ENCODE results near the gene CEBPE. TPM values are rescaled to one million over a fixed set of nuclear protein-coding genes. Genes with fewer than 3 reads are reported as not detected.

The CEBPE gene
- total RNA-seq, 1 donor from 2014 or later: not detected

GRCh38 chr14:23163830-23164229 lies 44.8 kb upstream of the CEBPE start:
- Mint-ChIP-seq H3K27ac (ENCODE audit: unreplicated experiment) (no peak overlapping the region), H3K9me3 (ENCODE audit: low read depth) (no peaks in the 10 kb centered on the region), H3K27me3 (ENCODE audit: low read depth) (peaks cover 11% of the 10 kb centered on the region), H3K36me3 (ENCODE audit: low read depth) (no peaks in the 10 kb centered on the region), H3K4me3 (ENCODE audit: unreplicated experiment) (no peak overlapping the region), H3K4me1 (ENCODE audit: low read depth) (peaks cover 28% of the 10 kb centered on the region)
- TF ChIP-seq, protein P1, sequence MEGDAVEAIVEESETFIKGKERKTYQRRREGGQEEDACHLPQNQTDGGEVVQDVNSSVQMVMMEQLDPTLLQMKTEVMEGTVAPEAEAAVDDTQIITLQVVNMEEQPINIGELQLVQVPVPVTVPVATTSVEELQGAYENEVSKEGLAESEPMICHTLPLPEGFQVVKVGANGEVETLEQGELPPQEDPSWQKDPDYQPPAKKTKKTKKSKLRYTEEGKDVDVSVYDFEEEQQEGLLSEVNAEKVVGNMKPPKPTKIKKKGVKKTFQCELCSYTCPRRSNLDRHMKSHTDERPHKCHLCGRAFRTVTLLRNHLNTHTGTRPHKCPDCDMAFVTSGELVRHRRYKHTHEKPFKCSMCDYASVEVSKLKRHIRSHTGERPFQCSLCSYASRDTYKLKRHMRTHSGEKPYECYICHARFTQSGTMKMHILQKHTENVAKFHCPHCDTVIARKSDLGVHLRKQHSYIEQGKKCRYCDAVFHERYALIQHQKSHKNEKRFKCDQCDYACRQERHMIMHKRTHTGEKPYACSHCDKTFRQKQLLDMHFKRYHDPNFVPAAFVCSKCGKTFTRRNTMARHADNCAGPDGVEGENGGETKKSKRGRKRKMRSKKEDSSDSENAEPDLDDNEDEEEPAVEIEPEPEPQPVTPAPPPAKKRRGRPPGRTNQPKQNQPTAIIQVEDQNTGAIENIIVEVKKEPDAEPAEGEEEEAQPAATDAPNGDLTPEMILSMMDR (IDR thresholded peaks at IDR 0.05): no peak
- DNase-seq (ENCODE audit: low spot score): no peak

DNA sequence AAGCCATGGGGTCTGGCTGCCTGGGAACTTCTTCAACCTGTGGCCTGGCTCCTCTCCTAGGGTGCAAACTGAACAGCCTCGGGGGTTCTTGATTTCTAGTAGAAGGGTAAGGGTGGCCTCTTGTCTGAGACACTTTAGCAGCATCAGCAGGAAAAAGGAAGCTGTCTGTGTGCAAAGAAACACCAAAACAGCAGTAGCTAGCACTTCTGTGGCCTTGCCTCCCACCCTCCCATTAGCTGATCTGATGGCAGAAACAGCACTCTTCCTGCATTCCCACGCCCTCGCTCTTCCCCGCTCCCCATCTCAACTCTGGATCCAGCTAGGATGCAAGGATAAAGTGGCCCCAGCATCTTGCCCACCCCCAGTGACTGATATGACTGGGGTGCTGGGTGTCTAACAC lies 43.7 kb upstream of the CEBPE start:
- no peak overlapping the region for H3K4me3 Mint-ChIP-seq (ENCODE audit: unreplicated experiment)
- no peak overlapping the region for H3K27ac Mint-ChIP-seq (ENCODE audit: unreplicated experiment)
- H3K4me1 Mint-ChIP-seq (ENCODE audit: low read depth): peaks cover 26% of the 10 kb centered on the region
- DNase-seq (ENCODE audit: low spot score): no peak
- H3K36me3 Mint-ChIP-seq (ENCODE audit: low read depth): no peaks in the 10 kb centered on the region
- H3K9me3 Mint-ChIP-seq (ENCODE audit: low read depth): no peaks in the 10 kb centered on the region
- TF ChIP-seq, protein P1 (IDR thresholded peaks at IDR 0.05): no peak
- peaks cover 17% of the 10 kb centered on the region for H3K27me3 Mint-ChIP-seq (ENCODE audit: low read depth)

- TF ChIP-seq, protein P1 (IDR thresholded peaks at IDR 0.05): no peak
- H3K9me3 Mint-ChIP-seq (ENCODE audit: low read depth): no peaks in the 10 kb centered on the region
- peaks cover 17% of the 10 kb centered on the region for H3K27me3 Mint-ChIP-seq (ENCODE audit: low read depth)
- H3K4me3 Mint-ChIP-seq (ENCODE audit: unreplicated experiment): no peak overlapping the region
- no peak for DNase-seq (ENCODE audit: low spot score)
- H3K36me3 Mint-ChIP-seq (ENCODE audit: low read depth): no peaks in the 10 kb centered on the region
- peaks cover 18% of the 10 kb centered on the region for H3K4me1 Mint-ChIP-seq (ENCODE audit: low read depth)
- H3K27ac Mint-ChIP-seq (ENCODE audit: unreplicated experiment): no peak overlapping the region
These were observed 43.0 kb upstream of the CEBPE start for GRCh38 chr14:23162005-23162404.

GRCh38 chr14:23160924-23161522 lies 42.0 kb upstream of the CEBPE start:
- no peak for DNase-seq (ENCODE audit: low spot score)
- Mint-ChIP-seq H3K9me3 (ENCODE audit: low read depth) (no peaks in the 10 kb centered on the region), H3K36me3 (ENCODE audit: low read depth) (no peaks in the 10 kb centered on the region), H3K4me3 (ENCODE audit: unreplicated experiment) (no peak overlapping the region), H3K27ac (ENCODE audit: unreplicated experiment) (peak overlapping the region; percentile 88), H3K27me3 (ENCODE audit: low read depth) (peaks cover 17% of the 10 kb centered on the region), H3K4me1 (ENCODE audit: low read depth) (peaks cover 9% of the 10 kb centered on the region)
- TF ChIP-seq, protein P1 (IDR thresholded peaks at IDR 0.05): no peak

DNA sequence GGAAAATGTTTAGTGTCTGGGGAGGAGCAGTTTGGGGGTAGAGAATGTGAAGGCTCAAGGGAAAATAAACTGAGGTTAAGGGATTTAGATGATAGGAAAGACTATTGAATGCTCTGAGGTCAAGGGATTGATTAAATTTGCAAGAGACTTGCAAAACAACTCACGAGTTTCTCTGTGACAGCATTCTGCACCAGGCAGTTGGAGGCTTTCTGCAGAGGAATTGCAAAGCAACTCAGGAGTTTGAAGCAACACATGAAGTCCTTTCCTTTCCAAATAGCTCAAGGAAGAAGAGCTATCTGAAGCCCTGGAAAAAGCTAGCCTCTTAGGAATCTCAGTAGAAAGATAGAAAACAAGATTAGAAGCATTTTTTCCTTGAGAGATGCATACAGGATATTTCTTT lies 40.5 kb upstream of the CEBPE start:
- no peak for DNase-seq (ENCODE audit: low spot score)
- Mint-ChIP-seq H3K4me3 (ENCODE audit: unreplicated experiment) (no peak overlapping the region), H3K9me3 (ENCODE audit: low read depth) (no peaks in the 10 kb centered on the region), H3K36me3 (ENCODE audit: low read depth) (no peaks in the 10 kb centered on the region), H3K4me1 (ENCODE audit: low read depth) (peaks cover 19% of the 10 kb centered on the region), H3K27ac (ENCODE audit: unreplicated experiment) (no peak overlapping the region), H3K27me3 (ENCODE audit: low read depth) (peaks cover 14% of the 10 kb centered on the region)
- TF ChIP-seq, protein P1 (IDR thresholded peaks at IDR 0.05): no peak
